ENCODE results near the gene RPL9. TPM values are rescaled to one million over a fixed set of nuclear protein-coding genes. Genes with fewer than 3 reads are reported as not detected.
"Not testable (repeated sequence)": the region's sequence is repeated elsewhere in the genome, so short reads cannot be mapped to it uniquely, and the experiment has no call there.

The RPL9 gene
- total RNA-seq, 1 donor from 2014 or later: 1,147 TPM

- peaks cover 16% of the 10 kb centered on the region for H3K36me3 Mint-ChIP-seq (ENCODE audit: unreplicated experiment)
- H3K27me3 Mint-ChIP-seq (ENCODE audit: unreplicated experiment): no peaks in the 10 kb centered on the region
- H3K4me3 Mint-ChIP-seq (ENCODE audit: unreplicated experiment): no peak overlapping the region
- no peaks in the 10 kb centered on the region for H3K9me3 Mint-ChIP-seq (ENCODE audit: unreplicated experiment)
- H3K4me1 Mint-ChIP-seq (ENCODE audit: unreplicated experiment): peaks cover 16% of the 10 kb centered on the region
- H3K27ac Mint-ChIP-seq (ENCODE audit: unreplicated experiment): peak overlapping the region; percentile 43
- DNase-seq (ENCODE audit: extremely low spot score, unreplicated experiment): no peak
- no peak for TF ChIP-seq CTCF (IDR thresholded peaks at IDR 0.05)
Observed at GRCh38 chr4:39466747-39467146, 8.0 kb upstream of the RPL9 start.

- Mint-ChIP-seq H3K27ac (ENCODE audit: unreplicated experiment) (no peak overlapping the region), H3K4me3 (ENCODE audit: unreplicated experiment) (no peak overlapping the region), H3K9me3 (ENCODE audit: unreplicated experiment) (no peaks in the 10 kb centered on the region), H3K36me3 (ENCODE audit: unreplicated experiment) (peaks cover 12% of the 10 kb centered on the region), H3K27me3 (ENCODE audit: unreplicated experiment) (no peaks in the 10 kb centered on the region), H3K4me1 (ENCODE audit: unreplicated experiment) (peaks cover 17% of the 10 kb centered on the region)
- DNase-seq (ENCODE audit: extremely low spot score, unreplicated experiment): no peak
- no peak for TF ChIP-seq CTCF (IDR thresholded peaks at IDR 0.05)
Observed at GRCh38 chr4:39464886-39465501, 6.3 kb upstream of the RPL9 start.

DNA sequence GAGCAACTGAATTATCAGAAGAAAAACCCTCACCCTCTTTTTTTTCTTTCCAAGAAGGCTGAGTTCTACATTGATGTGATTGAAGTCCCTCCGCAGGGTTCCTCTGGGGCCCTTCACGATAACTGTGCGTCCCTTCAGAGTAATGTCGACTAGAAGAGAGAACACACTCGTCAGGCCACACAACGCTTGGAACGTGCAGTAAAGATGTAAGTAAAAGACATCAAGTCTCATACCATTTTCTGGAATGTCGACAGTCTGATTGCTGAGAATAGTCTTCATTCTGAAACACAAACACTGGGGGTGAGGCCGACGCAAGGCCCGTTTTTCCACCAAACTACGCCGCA, 589 bp downstream of the RPL9 start:
- not testable (repeated sequence) for DNase-seq (ENCODE audit: extremely low spot score, unreplicated experiment); H3K27me3 Mint-ChIP-seq (ENCODE audit: unreplicated experiment); H3K9me3 Mint-ChIP-seq (ENCODE audit: unreplicated experiment)
- Mint-ChIP-seq H3K27ac (ENCODE audit: unreplicated experiment) (peak overlapping the region; percentile 99), H3K36me3 (ENCODE audit: unreplicated experiment) (peaks cover 49% of the 10 kb centered on the region), H3K4me1 (ENCODE audit: unreplicated experiment) (peaks cover 41% of the 10 kb centered on the region), H3K4me3 (ENCODE audit: unreplicated experiment) (peak overlapping the region; percentile 96)

DNA sequence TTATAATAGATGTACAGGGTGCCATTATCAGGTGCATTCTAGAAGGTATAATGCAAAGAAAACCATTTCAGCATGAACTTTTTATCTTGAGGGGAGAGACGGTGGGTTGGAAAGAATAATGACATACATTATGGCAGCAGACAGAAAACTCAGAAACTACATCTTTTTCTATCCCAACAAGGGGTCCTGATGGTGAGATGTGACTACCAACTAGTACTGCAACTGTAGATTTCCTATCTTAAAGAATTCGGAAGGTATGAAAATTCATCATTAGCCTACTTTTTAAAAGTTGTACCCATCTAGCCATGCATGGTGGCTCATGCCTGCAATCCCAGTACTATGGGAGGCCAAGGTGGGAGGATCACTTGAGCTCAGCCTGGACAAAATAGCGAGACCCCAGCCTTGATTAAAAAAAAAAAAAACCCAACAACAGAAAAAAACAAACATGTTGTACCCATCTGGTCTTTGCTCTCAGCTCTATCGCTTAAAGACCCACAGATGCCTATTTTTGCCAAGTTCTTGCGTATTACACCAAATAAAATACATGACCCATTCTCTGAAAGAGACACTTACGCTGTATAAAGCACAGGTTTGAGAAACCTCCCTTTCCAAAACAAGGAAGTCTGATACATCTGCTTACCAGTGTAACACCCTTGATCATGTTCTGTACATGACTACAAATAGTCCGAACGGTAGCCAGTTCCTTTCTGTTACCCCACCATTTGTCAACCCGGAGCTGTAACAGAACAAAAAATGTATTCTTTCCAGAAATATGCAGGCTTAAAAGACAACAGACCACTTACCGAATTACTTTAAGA, 1.6 kb downstream of the RPL9 start:
- peaks cover 57% of the 10 kb centered on the region for H3K36me3 Mint-ChIP-seq (ENCODE audit: unreplicated experiment)
- peak overlapping the region; percentile 99 for H3K27ac Mint-ChIP-seq (ENCODE audit: unreplicated experiment)
- no peaks in the 10 kb centered on the region for H3K9me3 Mint-ChIP-seq (ENCODE audit: unreplicated experiment)
- no peaks in the 10 kb centered on the region for H3K27me3 Mint-ChIP-seq (ENCODE audit: unreplicated experiment)
- H3K4me3 Mint-ChIP-seq (ENCODE audit: unreplicated experiment): peak overlapping the region; percentile 96
- DNase-seq (ENCODE audit: extremely low spot score, unreplicated experiment): no peak
- peaks cover 41% of the 10 kb centered on the region for H3K4me1 Mint-ChIP-seq (ENCODE audit: unreplicated experiment)
- no peak for TF ChIP-seq CTCF (IDR thresholded peaks at IDR 0.05)

- no peaks in the 10 kb centered on the region for H3K9me3 Mint-ChIP-seq (ENCODE audit: unreplicated experiment)
- no peaks in the 10 kb centered on the region for H3K27me3 Mint-ChIP-seq (ENCODE audit: unreplicated experiment)
- no peak overlapping the region for H3K4me3 Mint-ChIP-seq (ENCODE audit: unreplicated experiment)
- no peak for TF ChIP-seq CTCF (IDR thresholded peaks at IDR 0.05)
- peaks cover 71% of the 10 kb centered on the region for H3K36me3 Mint-ChIP-seq (ENCODE audit: unreplicated experiment)
- peaks cover 38% of the 10 kb centered on the region for H3K4me1 Mint-ChIP-seq (ENCODE audit: unreplicated experiment)
- no peak overlapping the region for H3K27ac Mint-ChIP-seq (ENCODE audit: unreplicated experiment)
- no peak for DNase-seq (ENCODE audit: extremely low spot score, unreplicated experiment)
Observed at GRCh38 chr4:39455486-39455885, 3.2 kb downstream of the RPL9 start.
